Suprapubic skin (tissue), 3 donors: ENCODE results near the gene OSBPL9.

Experiments
- CTCF ChIP-seq, 2 donors: fragments of 200-600 bp in 1 of 2; fragments of 450-650 bp in 1 of 2; sonication (generic) in 1 of 2; IDR thresholded peaks; one replicate each; pipeline ENCODE4 v1.5.1; 2016 to 2019; ENCODE audit warnings: antibody characterized with exemption in 2 of 2, mild to moderate bottlenecking in 1 of 2, moderate library complexity in 1 of 2
- EP300 ChIP-seq: sonication (generic); formaldehyde crosslinking; IDR thresholded peaks from one replicate; pipeline ENCODE4 v1.6.1; 2017; ENCODE audit warnings: antibody characterized with exemption

DNA sequence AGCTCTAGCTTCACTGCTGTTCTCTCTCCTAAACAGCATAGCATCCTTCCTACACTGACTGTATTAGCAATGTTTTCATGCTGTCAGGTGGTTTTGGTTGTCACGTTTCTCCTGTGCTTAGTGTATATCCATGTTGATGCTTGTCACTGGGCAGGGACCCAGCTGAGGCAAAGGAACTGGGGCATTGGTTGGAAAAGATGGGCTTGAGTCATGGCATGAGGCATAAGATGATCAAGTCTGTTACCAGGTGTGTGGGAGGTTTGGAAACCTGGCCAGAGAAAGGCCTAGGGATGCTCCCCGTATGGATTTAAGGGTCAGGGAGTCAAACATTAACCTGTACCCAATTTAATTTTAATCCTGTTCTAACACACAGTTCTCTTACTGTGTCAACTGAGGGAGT, 69.6 kb downstream of the OSBPL9 start:
- TF ChIP-seq EP300 (no peak), CTCF (IDR thresholded peaks at IDR 0.05) (no peak)
